Neural cell (in vitro differentiated cells): Measurements from ENCODE around the gene ARHGAP25. TPM values are rescaled to one million over a fixed set of nuclear protein-coding genes. Genes with fewer than 3 reads are reported as not detected.

Experiments
- H2AFZ ChIP-seq: fragments of 200-600, 300-800 bp; sonication (generic), shearing (Covaris generic); 2 replicates; pipeline ENCODE4 v1.6.0; 2014; ENCODE audit warnings: low read depth, mild to moderate bottlenecking, antibody characterized with exemption, low read length, moderate library complexity
- H3F3A ChIP-seq: fragments of 200-600 bp; shearing (Covaris generic); 2 replicates; pipeline ENCODE4 v1.6.1; 2016; ENCODE audit warnings: mild to moderate bottlenecking, moderate library complexity, mixed read lengths, antibody characterized with exemption, low read length; ENCODE audit not compliant: insufficient read depth, poor library complexity, severe bottlenecking
- H3K27ac ChIP-seq: fragments of 200-600, 300-800 bp; sonication (generic), shearing (Covaris generic); 2 replicates; pipeline ENCODE4 v1.5.1; 2014; ENCODE audit warnings: mild to moderate bottlenecking, low read length, moderate library complexity
- H3K27me3 ChIP-seq: fragments of 300-800, 200-600 bp; sonication (generic), shearing (Covaris generic); 2 replicates; pipeline ENCODE4 v1.6.0; 2014; ENCODE audit warnings: mild to moderate bottlenecking, low read depth, low read length, moderate library complexity; ENCODE audit not compliant: insufficient read depth
- H3K36me3 ChIP-seq: fragments of 300-800, 200-600 bp; sonication (generic), shearing (Covaris generic); 2 replicates; pipeline ENCODE4 v1.5.1; 2014; ENCODE audit warnings: mild to moderate bottlenecking, antibody characterized with exemption, low read length, moderate library complexity; ENCODE audit not compliant: insufficient read depth
- H3K4me2 ChIP-seq: fragments of 300-800, 200-600 bp; sonication (generic), shearing (Covaris generic); 2 replicates; pipeline ENCODE4 v1.6.0; 2014; ENCODE audit warnings: mild to moderate bottlenecking, low read length
- H3K4me3 ChIP-seq: fragments of 300-800, 200-600 bp; sonication (generic), shearing (Covaris generic); 2 replicates; pipeline ENCODE4 v1.5.1; 2014; ENCODE audit warnings: mild to moderate bottlenecking, low read length, moderate library complexity
- H3K79me2 ChIP-seq: fragments of 200-600 bp; shearing (Covaris generic); replicated peaks from 2 replicates; pipeline ENCODE4 v1.6.0; 2014; ENCODE audit warnings: mild to moderate bottlenecking, low read length, moderate library complexity; ENCODE audit not compliant: insufficient read depth
- H3K9ac ChIP-seq: fragments of 300-800, 200-600 bp; sonication (generic), shearing (Covaris generic); 2 replicates; pipeline ENCODE4 v1.6.1; 2016; ENCODE audit warnings: mild to moderate bottlenecking, low read length, mixed read lengths
- H3K9me2 ChIP-seq: fragments of 200-600 bp; shearing (Covaris generic); 2 replicates; pipeline ENCODE4 v1.6.1; 2016; ENCODE audit warnings: mild to moderate bottlenecking, low read length, mixed read lengths; ENCODE audit not compliant: insufficient read depth
- H3K9me3 ChIP-seq: fragments of 200-600, 300-800 bp; sonication (generic), shearing (Covaris generic); 2 replicates; pipeline ENCODE4 v1.6.1; 2016; ENCODE audit warnings: mild to moderate bottlenecking, mixed run types, low read length, moderate library complexity, mixed read lengths
- H4K20me1 ChIP-seq: fragments of 200-600 bp; shearing (Covaris generic); 2 replicates; pipeline ENCODE4 v1.6.1; 2016; ENCODE audit warnings: mild to moderate bottlenecking, mixed run types; ENCODE audit not compliant: insufficient read depth
- CTCF ChIP-seq: fragments of 450-650 bp; IDR thresholded peaks from 2 replicates; pipeline ENCODE4 v1.5.1; 2014; ENCODE audit warnings: antibody characterized with exemption, mild to moderate bottlenecking, moderate library complexity; ENCODE audit not compliant: poor library complexity, severe bottlenecking
- EP300 ChIP-seq: fragments of 450-650 bp; conservative IDR thresholded peaks from 2 replicates; pipeline ENCODE4 v1.6.1; 2014; ENCODE audit warnings: antibody characterized with exemption, mild to moderate bottlenecking, moderate library complexity; ENCODE audit not compliant: poor library complexity, severe bottlenecking
- EZH2 ChIP-seq: fragments of 200-600, 300-800 bp; shearing (Covaris generic), sonication (generic); IDR thresholded peaks from 2 replicates; pipeline ENCODE4 v1.6.1; 2014; ENCODE audit warnings: antibody characterized with exemption, low read length, borderline replicate concordance, mild to moderate bottlenecking; ENCODE audit not compliant: insufficient read depth, poor library complexity, severe bottlenecking
- POLR2AphosphoS5 ChIP-seq: IDR thresholded peaks from 2 replicates; pipeline ENCODE4 v1.6.1; 2012
- RAD21 ChIP-seq: fragments of 450-650 bp; conservative IDR thresholded peaks from 2 replicates; pipeline ENCODE4 v1.6.1; 2014; ENCODE audit warnings: antibody characterized with exemption, mild to moderate bottlenecking, moderate library complexity
- REST ChIP-seq: IDR thresholded peaks from 2 replicates; pipeline ENCODE4 v1.6.1; 2012; ENCODE audit warnings: borderline replicate concordance
- polyA plus RNA-seq: library from polyadenylated mRNA; depleted of rRNA; stranded (reverse); fragments of >200 nt; gene quantifications from 2 replicates; pipeline ENCODE4 v1.2.3, GENCODE V29; 2014

Gene ARHGAP25
- polyA plus RNA-seq, 1 donor from 2014 or later: not detected

GRCh38 chr2:68687018-68687417 is 47.6 kb upstream of the ARHGAP25 start:
- no peaks in the 10 kb centered on the region for H3K9me2 ChIP-seq
- H3K4me3 ChIP-seq: no peak overlapping the region
- TF ChIP-seq EP300: peak; percentile 94
- no peak for TF ChIP-seq CTCF
- peak; percentile 77 for TF ChIP-seq POLR2AphosphoS5
- H3K27ac ChIP-seq: no peak overlapping the region
- H4K20me1 ChIP-seq: no peaks in the 10 kb centered on the region
- no peaks in the 10 kb centered on the region for H3F3A ChIP-seq
- no peak overlapping the region for H3K9ac ChIP-seq
- H3K9me3 ChIP-seq: no peaks in the 10 kb centered on the region
- H3K79me2 ChIP-seq: no peaks in the 10 kb centered on the region
- no peak overlapping the region for H3K4me2 ChIP-seq
- H3K27me3 ChIP-seq: no peaks in the 10 kb centered on the region
- H3K36me3 ChIP-seq: no peaks in the 10 kb centered on the region
- H2AFZ ChIP-seq: no peak overlapping the region

GRCh38 chr2:68689553-68690537 is 44.8 kb upstream of the ARHGAP25 start:
- Histone ChIP-seq H3K4me2 (no peak overlapping the region), H2AFZ (no peak overlapping the region), H3K27ac (no peak overlapping the region), H3K36me3 (no peaks in the 10 kb centered on the region), H3K4me3 (no peak overlapping the region), H3K9ac (no peak overlapping the region), H3K27me3 (no peaks in the 10 kb centered on the region), H3K9me3 (no peaks in the 10 kb centered on the region), H3F3A (no peaks in the 10 kb centered on the region), H3K9me2 (no peaks in the 10 kb centered on the region), H3K79me2 (no peaks in the 10 kb centered on the region), H4K20me1 (no peaks in the 10 kb centered on the region)
- TF ChIP-seq CTCF (no peak), EZH2 (no peak), RAD21 (no peak), REST (no peak), POLR2AphosphoS5 (no peak)
